CD4-positive, alpha-beta memory T cell (primary cell): Measurements from ENCODE around the gene MTMR8. TPM values are rescaled to one million over a fixed set of nuclear protein-coding genes. Genes with fewer than 3 reads are reported as not detected.
"Not testable (repeated sequence)": the region's sequence is repeated elsewhere in the genome, so short reads cannot be mapped to it uniquely, and the experiment has no call there.

ENCODE experiments used
- CTCF ChIA-PET: fragments of 350-600 bp; sonication (Branson Sonifier 250); formaldehyde crosslinking; loops from one replicate; lab custom pipeline; 2021; ENCODE audit warnings: inconsistent platforms; ENCODE audit not compliant: partially characterized antibody; lab: Charles Lee
- POLR2A ChIA-PET: fragments of 350-600 bp; sonication (Branson Sonifier 250); formaldehyde crosslinking; loops from one replicate; lab custom pipeline; 2021; ENCODE audit not compliant: partially characterized antibody; lab: Charles Lee
- DNase-seq, 5 donors: peaks; one replicate each; pipeline versions ENCODE4 v3.0.0 to v3.0.0-alpha.2; 2020 to 2022; ENCODE audit warnings: mixed read lengths in 1 of 5
- H3K27ac ChIP-seq: one replicate; pipeline ENCODE4 v1.7.0; 2013; ENCODE audit warnings: low read depth, low read length
- H3K27me3 ChIP-seq: 2 replicates; pipeline ENCODE4 v1.7.0; 2013; ENCODE audit warnings: mild to moderate bottlenecking, low read length, moderate library complexity; ENCODE audit not compliant: insufficient read depth
- H3K36me3 ChIP-seq: 2 replicates; pipeline ENCODE4 v1.7.0; 2013; ENCODE audit warnings: mild to moderate bottlenecking, low read length, moderate library complexity; ENCODE audit not compliant: insufficient read depth
- H3K4me1 ChIP-seq: 2 replicates; pipeline ENCODE4 v1.7.0; 2013; ENCODE audit warnings: mild to moderate bottlenecking, low read length, moderate library complexity; ENCODE audit not compliant: insufficient read depth
- H3K4me3 ChIP-seq, 2 donors: one replicate each; pipeline ENCODE4 v1.7.0; 2013; ENCODE audit warnings: low read length in 2 of 2, mild to moderate bottlenecking in 1 of 2
- H3K9me3 ChIP-seq, 2 donors: one replicate each; pipeline ENCODE4 v1.7.0; 2013; ENCODE audit warnings: low read length in 2 of 2, control low read depth in 1 of 2; ENCODE audit not compliant: control insufficient read depth in 1 of 2
- H3K27ac Mint-ChIP-seq, 7 donors: one replicate each; pipeline ENCODE4 v1.8.0; 2020 to 2021; ENCODE audit warnings: mixed read lengths in 7 of 7, mild to moderate bottlenecking in 6 of 7, inconsistent platforms in 3 of 7, moderate library complexity in 3 of 7
- H3K27me3 Mint-ChIP-seq, 2 donors: one replicate each; pipeline ENCODE4 v1.8.0; 2020 to 2021; ENCODE audit warnings: mixed read lengths in 2 of 2
- H3K36me3 Mint-ChIP-seq, 2 donors: one replicate each; pipeline ENCODE4 v1.8.0; 2020 to 2021; ENCODE audit warnings: mixed read lengths in 2 of 2, inconsistent platforms in 1 of 2, mild to moderate bottlenecking in 1 of 2
- H3K4me1 Mint-ChIP-seq, 4 donors: one replicate each; pipeline ENCODE4 v1.8.0; 2020 to 2021; ENCODE audit warnings: mixed read lengths in 4 of 4, mild to moderate bottlenecking in 1 of 4
- H3K4me3 Mint-ChIP-seq, 8 donors: one replicate each; pipeline ENCODE4 v1.8.0; 2020 to 2021; ENCODE audit warnings: mixed read lengths in 8 of 8, mild to moderate bottlenecking in 7 of 8, moderate library complexity in 6 of 8, inconsistent platforms in 3 of 8
- H3K9me3 Mint-ChIP-seq, 8 donors: one replicate each; pipeline ENCODE4 v1.8.0; 2020 to 2021; ENCODE audit warnings: mixed read lengths in 8 of 8, mild to moderate bottlenecking in 5 of 8, inconsistent platforms in 3 of 8, moderate library complexity in 1 of 8
- intact Hi-C: fragments of 100-400 bp; cut with micrococcal nuclease; formaldehyde crosslinking; loops from one replicate; pipeline ENCODE4 v1.15.1; 2023
- polyA plus RNA-seq, 2 donors: library from polyadenylated mRNA; unstranded; fragments of 300-500 nt; fragmentation: Illumina TruSeq; gene quantifications; one replicate each; pipeline ENCODE4 v1.2.3, GENCODE V29; 2021
- total RNA-seq, 2 experiments: library from RNA; stranded (reverse); gene quantifications; one replicate each; pipeline ENCODE4 v1.2.3, GENCODE V29; 2021

MTMR8 gene
- total and polyA plus RNA-seq, 4 experiments from 2014 or later = 4.7 to 8.3 (median 7.4) TPM

DNA sequence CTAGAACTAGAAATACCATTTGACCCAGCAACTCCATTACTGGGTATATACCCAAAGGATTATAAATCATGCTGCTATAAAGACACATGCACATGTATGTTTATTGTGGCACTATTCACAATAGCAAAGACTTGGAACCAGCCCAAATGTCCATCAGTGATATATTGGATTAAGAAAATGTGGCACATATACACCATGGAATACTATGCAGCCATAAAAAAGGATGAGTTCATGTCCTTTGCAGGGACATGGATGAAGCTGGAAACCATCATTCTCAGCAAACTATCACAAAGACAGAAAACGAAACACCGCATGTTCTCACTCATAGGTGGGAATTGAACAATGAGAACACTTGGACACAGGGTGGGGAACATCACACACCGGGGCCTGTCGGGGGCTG is 14.5 kb upstream of the MTMR8 start:
- POLR2A ChIA-PET, H3K27me3 Mint-ChIP-seq, intact Hi-C loops, H3K4me1 Mint-ChIP-seq, CTCF ChIA-PET, H3K4me1 ChIP-seq, H3K36me3 ChIP-seq, H3K36me3 Mint-ChIP-seq, H3K4me3 ChIP-seq, H3K4me3 Mint-ChIP-seq, H3K9me3 ChIP-seq, H3K9me3 Mint-ChIP-seq, H3K27ac Mint-ChIP-seq, H3K27ac ChIP-seq, DNase-seq, H3K27me3 ChIP-seq: not testable (repeated sequence)

DNA sequence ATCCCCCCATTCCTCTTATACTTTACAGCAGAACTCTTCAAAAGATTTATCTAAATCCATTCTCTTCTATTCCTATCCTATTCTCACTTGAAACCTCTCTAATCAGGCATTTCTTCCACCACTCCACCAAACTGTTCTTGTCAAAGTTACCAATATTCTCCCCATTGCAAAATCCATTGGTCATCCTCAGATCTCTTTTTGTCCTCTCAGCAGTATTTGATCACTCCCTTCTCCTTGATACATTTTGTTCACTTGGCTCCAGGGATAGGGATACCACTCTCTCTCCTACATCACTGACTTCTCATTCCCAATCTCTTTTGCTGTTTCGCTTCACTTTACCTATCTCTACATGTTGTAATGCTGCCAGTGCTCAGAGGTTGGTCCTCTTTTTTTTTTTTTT is 2.8 kb upstream of the MTMR8 start:
- H3K36me3 ChIP-seq = no peaks in the 10 kb centered on the region
- CTCF ChIA-PET = no interaction called here
- H3K4me1 ChIP-seq = peaks cover 15% of the 10 kb centered on the region
- H3K9me3 Mint-ChIP-seq = peaks cover 0 to 1% (median 0%) of the 10 kb centered on the region in 8 donors
- POLR2A ChIA-PET = no interaction called here
- H3K27ac Mint-ChIP-seq = no peak overlapping the region
- H3K36me3 Mint-ChIP-seq = peaks cover 0 to 7% of the 10 kb centered on the region in 2 donors
- no peak overlapping the region for H3K4me3 ChIP-seq
- intact Hi-C loops = loop anchor here (5.0 to 10.0 kb wide), 2 partner anchors 577 to 634 kb away; partner anchors contain the start of genes ZC3H12B and ZC4H2
- peaks cover 0 to 3% of the 10 kb centered on the region in 2 donors for H3K27me3 Mint-ChIP-seq
- no peak overlapping the region for H3K27ac ChIP-seq
- no peaks in the 10 kb centered on the region for H3K9me3 ChIP-seq
- no peak for DNase-seq
- H3K27me3 ChIP-seq = no peaks in the 10 kb centered on the region
- H3K4me3 Mint-ChIP-seq = peak overlapping the region in 1 of 8 donors; percentile 29
- H3K4me1 Mint-ChIP-seq = peaks cover 12 to 34% (median 21%) of the 10 kb centered on the region in 4 donors

DNA sequence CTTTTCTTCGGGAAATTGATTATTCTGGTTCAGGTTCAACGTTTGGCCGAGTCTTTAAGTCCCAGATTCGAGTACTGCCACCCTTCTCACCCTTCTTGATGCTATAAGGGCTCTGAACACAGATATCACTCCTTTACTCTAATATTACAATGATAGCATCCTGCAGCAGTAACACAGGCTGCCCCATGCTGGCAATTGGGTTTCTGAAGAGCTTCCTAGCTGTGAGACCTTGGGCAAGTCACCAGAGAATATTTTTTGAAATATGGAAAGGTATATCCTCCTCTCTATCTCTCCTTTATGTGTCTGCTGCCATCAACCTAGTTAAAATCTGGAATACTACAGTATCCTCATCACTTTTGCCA is 297 bp upstream of the MTMR8 start:
- Histone ChIP-seq H3K4me3 (peak overlapping the region; percentile 52 to 79), H3K36me3 (no peaks in the 10 kb centered on the region), H3K4me1 (peaks cover 15% of the 10 kb centered on the region), H3K9me3 (no peaks in the 10 kb centered on the region), H3K27me3 (no peaks in the 10 kb centered on the region), H3K27ac (peak overlapping the region; percentile 54)
- ChIA-PET CTCF (interaction anchor here (0.5 kb wide), 1 partner anchor 77 kb away, joined by 3 read pairs; no protein-coding TSS in a partner anchor), POLR2A (interaction anchor here (0.8 to 2.4 kb wide), 3 partner anchors 190 to 1139 kb away, joined by 3 to 15 read pairs (median 5); partner anchors contain the start of genes AMER1 and LAS1L)
- no peaks in the 10 kb centered on the region for H3K9me3 Mint-ChIP-seq
- H3K27me3 Mint-ChIP-seq = peaks cover 0 to under 1% of the 10 kb centered on the region in 2 donors
- peaks cover 12 to 56% (median 32%) of the 10 kb centered on the region in 4 donors for H3K4me1 Mint-ChIP-seq
- H3K4me3 Mint-ChIP-seq = peak overlapping the region; percentile 90 to 97 (median 94)
- intact Hi-C loops = loop anchor here (2.0 to 10.0 kb wide), 3 partner anchors 579 to 641 kb away; partner anchors contain the start of genes ZC3H12B and ZC4H2
- H3K36me3 Mint-ChIP-seq = peaks cover 0 to 7% of the 10 kb centered on the region in 2 donors
- H3K27ac Mint-ChIP-seq = peak overlapping the region in 6 of 7 donors; percentile 15 to 93 (median 90)
- no peak for DNase-seq

DNA sequence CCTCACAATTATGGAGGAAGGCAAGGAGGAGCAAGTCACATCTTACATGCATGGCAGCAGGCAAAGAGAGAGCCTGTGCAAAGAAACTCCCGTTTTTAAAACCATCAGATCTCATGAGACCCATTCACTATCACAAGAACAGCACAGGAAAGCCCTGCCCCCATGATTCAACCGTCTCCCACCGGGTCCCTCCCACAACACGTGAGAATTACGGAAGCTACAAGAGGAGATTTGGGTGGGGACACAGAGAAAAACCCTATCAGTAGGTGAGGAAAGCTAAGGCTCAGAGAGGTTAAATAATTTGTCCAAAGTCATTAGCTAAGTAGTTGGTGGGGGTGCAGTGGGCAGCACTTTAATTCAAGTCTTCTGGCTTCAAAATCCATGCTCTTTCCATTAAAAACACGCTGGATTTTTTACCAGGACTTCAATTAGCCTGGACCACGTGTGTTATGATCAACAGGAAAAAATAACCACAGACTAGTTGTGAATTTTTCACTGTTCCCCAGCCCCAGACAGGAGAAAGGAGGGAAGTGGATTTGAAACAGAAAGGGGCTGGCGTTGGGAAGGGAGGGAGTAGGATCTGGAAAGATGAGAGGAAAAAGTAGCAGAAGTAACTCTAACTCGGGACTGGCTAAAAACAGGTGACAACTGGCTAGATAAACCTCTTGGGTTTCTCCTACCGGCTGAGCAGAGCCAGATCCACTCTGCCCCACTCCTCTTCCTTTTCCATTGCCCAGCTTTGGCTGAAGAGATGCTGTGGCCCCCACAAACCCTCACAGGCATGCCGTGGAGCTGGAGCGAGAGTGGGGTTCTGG is 986 bp downstream of the MTMR8 start:
- no peaks in the 10 kb centered on the region for H3K9me3 ChIP-seq
- H3K27me3 Mint-ChIP-seq = no peaks in the 10 kb centered on the region
- intact Hi-C loops = loop anchor here (2.0 to 10.0 kb wide), 2 partner anchors 581 to 639 kb away; partner anchors contain the start of gene ZC4H2
- no peaks in the 10 kb centered on the region for H3K9me3 Mint-ChIP-seq
- peaks cover 0 to 7% of the 10 kb centered on the region in 2 donors for H3K36me3 Mint-ChIP-seq
- ChIA-PET POLR2A (interaction anchor here (2.4 kb wide), 1 partner anchor 189 kb away, joined by 15 read pairs; the partner anchor contains the start of gene AMER1), CTCF (no interaction called here)
- peak in 2 of 5 donors; percentile 2 to 27 for DNase-seq
- H3K27ac Mint-ChIP-seq = peak overlapping the region; percentile 86 to 93 (median 91)
- no peaks in the 10 kb centered on the region for H3K36me3 ChIP-seq
- H3K27me3 ChIP-seq = no peaks in the 10 kb centered on the region
- H3K4me3 ChIP-seq = peak overlapping the region; percentile 52 to 79
- H3K27ac ChIP-seq = peak overlapping the region; percentile 54
- peak overlapping the region; percentile 90 to 97 (median 94) for H3K4me3 Mint-ChIP-seq
- H3K4me1 ChIP-seq = peaks cover 15% of the 10 kb centered on the region
- H3K4me1 Mint-ChIP-seq = peaks cover 14 to 60% (median 32%) of the 10 kb centered on the region in 4 donors

DNA sequence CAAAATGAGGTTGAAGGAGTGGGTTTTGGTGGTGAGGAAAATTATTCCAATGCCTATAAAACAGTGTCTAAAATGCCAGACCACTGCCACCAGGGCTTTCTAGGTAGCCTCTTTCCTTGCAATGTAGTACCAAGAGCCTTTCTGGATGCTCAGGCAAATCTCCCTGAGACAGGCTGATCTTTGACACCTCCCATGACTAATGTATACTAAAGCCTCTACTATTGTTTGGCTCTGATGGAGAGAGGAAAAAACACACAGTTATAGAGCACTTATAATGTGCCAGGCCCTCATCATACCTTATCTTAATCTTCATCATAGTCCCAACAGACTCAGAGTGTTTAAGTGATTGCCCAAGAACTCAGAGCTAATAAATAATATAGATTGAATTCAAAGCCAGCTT is 5.8 kb downstream of the MTMR8 start:
- POLR2A ChIA-PET = no interaction called here
- no peaks in the 10 kb centered on the region for H3K27me3 ChIP-seq
- H3K4me1 Mint-ChIP-seq = peaks cover 12 to 40% (median 22%) of the 10 kb centered on the region in 4 donors
- peaks cover 0 to 6% of the 10 kb centered on the region in 2 donors for H3K9me3 ChIP-seq
- no peak overlapping the region for H3K4me3 Mint-ChIP-seq
- peaks cover 0 to 26% (median 17%) of the 10 kb centered on the region in 8 donors for H3K9me3 Mint-ChIP-seq
- H3K27ac ChIP-seq = no peak overlapping the region
- CTCF ChIA-PET = no interaction called here
- H3K4me3 ChIP-seq = no peak overlapping the region
- peaks cover 10% of the 10 kb centered on the region for H3K4me1 ChIP-seq
- H3K27ac Mint-ChIP-seq = no peak overlapping the region
- H3K36me3 ChIP-seq = no peaks in the 10 kb centered on the region
- DNase-seq = no peak
- peaks cover 19 to 29% of the 10 kb centered on the region in 2 donors for H3K36me3 Mint-ChIP-seq
- no peaks in the 10 kb centered on the region for H3K27me3 Mint-ChIP-seq
- intact Hi-C loops = no loop called here

DNA sequence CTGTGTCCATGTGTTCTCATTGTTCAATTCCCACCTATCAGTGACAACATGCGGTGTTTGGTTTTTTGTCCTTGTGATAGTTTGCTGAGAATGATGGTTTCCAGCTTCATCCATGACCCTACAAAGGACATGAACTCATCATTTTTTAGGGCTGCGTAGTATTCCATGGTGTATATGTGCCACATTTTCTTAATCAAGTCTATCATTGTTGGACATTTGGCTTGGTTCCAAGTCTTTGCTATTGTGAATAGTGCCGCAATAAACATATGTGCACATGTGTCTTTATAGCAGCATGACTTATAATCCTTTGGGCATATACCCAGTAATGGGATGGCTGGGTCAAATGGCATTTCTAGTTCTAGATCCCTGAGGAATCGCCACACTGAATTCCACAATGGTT is 14.5 kb downstream of the MTMR8 start:
- Mint-ChIP-seq H3K36me3 (peaks cover 46% of the 10 kb centered on the region in 2 donors), H3K9me3 (peaks cover 0 to 82% (median 50%) of the 10 kb centered on the region in 8 donors)
- H3K9me3 ChIP-seq, H3K27me3 ChIP-seq, H3K36me3 ChIP-seq, H3K4me3 Mint-ChIP-seq, H3K4me1 Mint-ChIP-seq, H3K27ac ChIP-seq, POLR2A ChIA-PET, H3K4me1 ChIP-seq, H3K4me3 ChIP-seq, H3K27me3 Mint-ChIP-seq, intact Hi-C loops, CTCF ChIA-PET, DNase-seq, H3K27ac Mint-ChIP-seq: not testable (repeated sequence)

DNA sequence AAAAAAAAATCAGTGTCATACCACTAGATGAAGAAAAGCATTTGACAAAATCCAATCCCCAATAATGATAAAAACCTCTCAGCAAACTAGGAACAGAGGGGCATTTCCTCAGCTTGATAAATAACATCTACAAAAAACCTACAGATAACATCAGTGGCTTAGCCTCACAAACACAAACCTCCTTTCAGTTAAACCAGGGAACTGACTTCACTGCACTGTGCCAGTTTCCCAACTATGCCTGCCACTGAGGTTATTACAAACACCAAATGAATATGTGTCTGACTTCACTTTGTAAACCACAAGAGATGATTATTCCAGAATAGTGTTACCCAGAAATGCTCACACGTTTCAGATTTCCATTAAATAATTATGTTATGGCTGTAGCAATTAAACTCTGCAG is 15.3 kb downstream of the MTMR8 start:
- intact Hi-C loops = no loop called here
- H3K27ac Mint-ChIP-seq = no peak overlapping the region
- H3K9me3 Mint-ChIP-seq = peaks cover 0 to 79% (median 43%) of the 10 kb centered on the region in 8 donors
- no peak overlapping the region for H3K4me3 ChIP-seq
- no peak overlapping the region for H3K27ac ChIP-seq
- no peak overlapping the region for H3K4me3 Mint-ChIP-seq
- no peaks in the 10 kb centered on the region for H3K27me3 Mint-ChIP-seq
- H3K27me3 ChIP-seq = no peaks in the 10 kb centered on the region
- DNase-seq = no peak
- H3K4me1 Mint-ChIP-seq = peaks cover 0 to 1% (median under 1%) of the 10 kb centered on the region in 4 donors
- H3K4me1 ChIP-seq = no peaks in the 10 kb centered on the region
- H3K9me3 ChIP-seq = peaks cover 0 to 3% of the 10 kb centered on the region in 2 donors
- no peaks in the 10 kb centered on the region for H3K36me3 ChIP-seq
- ChIA-PET POLR2A (no interaction called here), CTCF (no interaction called here)
- peaks cover 38 to 41% of the 10 kb centered on the region in 2 donors for H3K36me3 Mint-ChIP-seq
